Gastrocnemius medialis (tissue), 4 donors: ENCODE results near the gene RHCE.

Experiments
- CTCF ChIP-seq, 5 experiments: fragments of 450-650 bp in 3 of 5; fragments of 200-600 bp in 2 of 5; sonication (generic) in 2 of 5; IDR thresholded peaks in 4 of 5; conservative IDR thresholded peaks in 1 of 5; 1 replicate in 4 of 5; 2 replicates in 1 of 5; pipeline ENCODE4 v1.5.1; 2016 to 2019; ENCODE audit warnings: antibody characterized with exemption in 5 of 5, mild to moderate bottlenecking in 3 of 5, moderate library complexity in 3 of 5
- POLR2A ChIP-seq, 2 donors: fragments of 450-650 bp; IDR thresholded peaks; one replicate each; pipeline ENCODE4 v1.6.1; 2017; ENCODE audit warnings: antibody characterized with exemption in 2 of 2, mild to moderate bottlenecking in 2 of 2, moderate library complexity in 2 of 2

- TF ChIP-seq POLR2A (IDR thresholded peaks at IDR 0.05) (no peak), CTCF (IDR thresholded peaks at IDR 0.05 in 4 of 5, conservative IDR thresholded peaks at IDR 0.05 in 1 of 5) (no peak)
Measured at GRCh38 chr1:25427696-25428095, 7.1 kb upstream of the RHCE start.
